Ovary (tissue), 3 donors: ENCODE measurements around the gene THAP5.

Experiments used
- CTCF ChIP-seq, 3 donors: fragments of 450-650 bp in 2 of 3; fragments of 200-600 bp in 1 of 3; IDR thresholded peaks; one replicate each; pipeline versions ENCODE4 v1.5.1 to v1.8.0; 2016 to 2022; ENCODE audit warnings: antibody characterized with exemption in 3 of 3, mild to moderate bottlenecking in 1 of 3
- EP300 ChIP-seq: sonication (generic); formaldehyde crosslinking; IDR thresholded peaks from one replicate; pipeline ENCODE4 v1.6.1; 2017; ENCODE audit warnings: antibody characterized with exemption
- POLR2A ChIP-seq: fragments of 450-650 bp; IDR thresholded peaks from one replicate; pipeline ENCODE4 v1.6.1; 2017; ENCODE audit warnings: antibody characterized with exemption, mild to moderate bottlenecking, moderate library complexity
- donor health status: DM: no; HTN: no; CAD: no.

GRCh38 chr7:108575156-108575555 lies 5.7 kb upstream of the THAP5 start:
- no peak for TF ChIP-seq CTCF (IDR thresholded peaks at IDR 0.05)
- no peak for TF ChIP-seq POLR2A
- TF ChIP-seq EP300 = no peak
